Measurements from ENCODE around the gene TMEM150A. TPM values are rescaled to one million over a fixed set of nuclear protein-coding genes. Genes with fewer than 3 reads are reported as not detected.

Gene TMEM150A
- total RNA-seq, 4 donors from 2014 or later, result 5.8 to 13.7 (median 9.5) TPM

- DNase-seq (ENCODE audit: low spot score in 2 of 2), result no peak
- no peak overlapping the region for H3K4me3 ChIP-seq (ENCODE audit: low read depth, poor library complexity, severe bottlenecking)
- 55 to 58% methylated on average over 2 of the region's 2 CpGs for WGBS, 2 donors
- TF ChIP-seq POLR2A (IDR thresholded peaks at IDR 0.05), result no peak
- TF ChIP-seq, protein P1, sequence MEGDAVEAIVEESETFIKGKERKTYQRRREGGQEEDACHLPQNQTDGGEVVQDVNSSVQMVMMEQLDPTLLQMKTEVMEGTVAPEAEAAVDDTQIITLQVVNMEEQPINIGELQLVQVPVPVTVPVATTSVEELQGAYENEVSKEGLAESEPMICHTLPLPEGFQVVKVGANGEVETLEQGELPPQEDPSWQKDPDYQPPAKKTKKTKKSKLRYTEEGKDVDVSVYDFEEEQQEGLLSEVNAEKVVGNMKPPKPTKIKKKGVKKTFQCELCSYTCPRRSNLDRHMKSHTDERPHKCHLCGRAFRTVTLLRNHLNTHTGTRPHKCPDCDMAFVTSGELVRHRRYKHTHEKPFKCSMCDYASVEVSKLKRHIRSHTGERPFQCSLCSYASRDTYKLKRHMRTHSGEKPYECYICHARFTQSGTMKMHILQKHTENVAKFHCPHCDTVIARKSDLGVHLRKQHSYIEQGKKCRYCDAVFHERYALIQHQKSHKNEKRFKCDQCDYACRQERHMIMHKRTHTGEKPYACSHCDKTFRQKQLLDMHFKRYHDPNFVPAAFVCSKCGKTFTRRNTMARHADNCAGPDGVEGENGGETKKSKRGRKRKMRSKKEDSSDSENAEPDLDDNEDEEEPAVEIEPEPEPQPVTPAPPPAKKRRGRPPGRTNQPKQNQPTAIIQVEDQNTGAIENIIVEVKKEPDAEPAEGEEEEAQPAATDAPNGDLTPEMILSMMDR (IDR thresholded peaks at IDR 0.05), result no peak
- intact Hi-C loops (cut with DNase I; ENCODE audit: low total_unique reads), result loop anchor here (10.0 kb wide), 1 partner anchor 166 kb away; no protein-coding TSS in a partner anchor
Observed at GRCh38 chr2:85648619-85649018, 46.1 kb upstream of the TMEM150A start.

DNA sequence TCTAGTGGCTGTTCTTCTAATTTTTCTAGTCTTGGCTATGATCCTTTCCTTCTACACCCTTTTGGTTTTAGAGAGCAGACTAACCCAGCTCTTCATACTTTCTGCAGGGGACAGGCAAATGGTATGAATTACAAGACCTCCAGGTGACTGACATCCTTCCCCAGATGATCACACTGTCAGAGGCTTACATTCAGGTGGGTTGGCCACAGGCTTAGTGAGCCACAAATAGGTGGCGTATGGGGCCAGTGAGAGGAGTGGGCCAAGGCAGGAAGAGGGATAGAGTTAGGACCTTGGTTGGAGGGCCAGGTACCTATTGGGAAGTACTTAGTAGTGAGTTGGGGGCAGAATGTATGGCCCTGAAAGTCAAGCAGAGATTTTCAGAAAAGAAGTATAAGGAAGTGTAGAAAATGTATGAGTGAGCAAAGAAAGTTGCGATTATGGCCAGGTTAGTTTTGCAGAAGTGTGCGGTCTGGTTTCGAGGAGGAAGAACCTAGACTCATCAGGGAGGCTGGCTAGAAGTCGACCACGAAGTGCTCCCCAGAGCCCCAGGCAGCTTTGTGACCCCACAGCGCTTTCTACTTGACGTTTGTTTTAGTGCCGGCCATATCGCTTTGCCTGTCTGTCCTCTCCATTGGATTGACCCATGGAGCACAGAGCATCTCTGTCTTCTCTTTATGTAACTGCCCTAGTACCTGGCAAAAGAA, 45.5 kb upstream of the TMEM150A start:
- intact Hi-C loops (cut with DNase I; ENCODE audit: low total_unique reads), result loop anchor here (10.0 kb wide), 1 partner anchor 167 kb away; no protein-coding TSS in a partner anchor
- WGBS, 2 donors, result 88 to 89% methylated on average over 10 of the region's 10 CpGs
- no peak for DNase-seq (ENCODE audit: low spot score in 2 of 2)
- TF ChIP-seq, protein P1 (IDR thresholded peaks at IDR 0.05), result no peak
- no peak for TF ChIP-seq POLR2A (IDR thresholded peaks at IDR 0.05)
- no peak overlapping the region for H3K4me3 ChIP-seq (ENCODE audit: low read depth, poor library complexity, severe bottlenecking)

DNA sequence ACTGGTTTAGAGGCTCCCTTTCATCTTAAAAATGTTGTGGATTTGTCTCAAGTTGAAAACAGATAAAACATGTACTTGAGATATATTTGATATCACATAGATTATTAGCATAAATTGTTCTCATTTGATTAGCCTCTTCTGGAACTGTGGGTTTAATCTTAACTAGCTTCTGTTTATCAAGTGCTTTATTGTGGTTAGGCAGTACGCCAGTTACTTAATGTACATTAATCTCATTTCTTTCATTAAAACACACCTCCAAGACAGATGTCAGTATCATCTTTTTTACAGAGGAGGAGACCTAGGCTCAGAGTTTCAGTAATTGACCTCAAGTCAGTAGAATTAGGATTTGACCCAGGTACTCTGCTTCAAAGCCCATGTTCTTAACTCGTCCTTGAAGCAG, 43.7 kb upstream of the TMEM150A start:
- no peak for DNase-seq (ENCODE audit: low spot score in 2 of 2)
- WGBS, 2 donors, result 93 to 94% methylated on average over 2 of the region's 2 CpGs
- TF ChIP-seq POLR2A (IDR thresholded peaks at IDR 0.05), result no peak
- TF ChIP-seq, protein P1 (IDR thresholded peaks at IDR 0.05), result no peak
- intact Hi-C loops (cut with DNase I; ENCODE audit: low total_unique reads), result loop anchor here (10.0 kb wide), 1 partner anchor 169 kb away; no protein-coding TSS in a partner anchor
- H3K4me3 ChIP-seq (ENCODE audit: low read depth, poor library complexity, severe bottlenecking), result no peak overlapping the region

DNA sequence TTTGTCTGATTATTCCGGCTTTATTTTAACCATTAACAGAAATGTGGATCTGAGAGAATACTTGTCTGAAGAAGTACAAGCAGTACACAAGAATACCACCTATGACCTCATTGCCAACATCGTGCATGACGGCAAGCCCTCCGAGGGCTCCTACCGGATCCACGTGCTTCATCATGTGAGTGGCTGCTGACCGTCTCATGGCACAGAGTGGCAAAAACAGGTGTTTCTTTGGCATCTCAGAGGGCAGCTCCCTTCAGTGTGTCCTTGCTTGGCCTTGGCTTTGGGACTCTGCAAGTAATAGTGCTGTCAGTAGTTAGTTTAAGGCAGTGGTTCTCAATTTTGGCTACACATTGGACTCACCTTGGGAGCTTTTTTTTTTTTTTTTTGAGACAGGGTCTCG, 42.4 kb upstream of the TMEM150A start:
- intact Hi-C loops (cut with DNase I; ENCODE audit: low total_unique reads), result loop anchor here (10.0 kb wide), 1 partner anchor 170 kb away; no protein-coding TSS in a partner anchor
- 94 to 95% methylated on average over 8 of the region's 8 CpGs for WGBS, 2 donors
- no peak for TF ChIP-seq POLR2A (IDR thresholded peaks at IDR 0.05)
- TF ChIP-seq, protein P1 (IDR thresholded peaks at IDR 0.05), result no peak
- DNase-seq (ENCODE audit: low spot score in 2 of 2), result no peak
- no peak overlapping the region for H3K4me3 ChIP-seq (ENCODE audit: low read depth, poor library complexity, severe bottlenecking)

- no peak overlapping the region for H3K4me3 ChIP-seq (ENCODE audit: low read depth, poor library complexity, severe bottlenecking)
- DNase-seq (ENCODE audit: low spot score in 2 of 2), result no peak
- TF ChIP-seq POLR2A (IDR thresholded peaks at IDR 0.05), result no peak
- TF ChIP-seq, protein P1 (IDR thresholded peaks at IDR 0.05), result no peak
- 90 to 93% methylated on average over 3 of the region's 3 CpGs for WGBS, 2 donors
- intact Hi-C loops (cut with DNase I; ENCODE audit: low total_unique reads), result loop anchor here (10.0 kb wide), 1 partner anchor 172 kb away; no protein-coding TSS in a partner anchor
Observed at GRCh38 chr2:85642725-85643124, 40.2 kb upstream of the TMEM150A start.
